NAMALWA (cell line): ENCODE results near the gene CCDC177.

ENCODE experiments used
- DNase-seq: peaks from one replicate; pipeline ENCODE4 v3.0.0-alpha.2; 2015; ENCODE audit warnings: low spot score

The CCDC177 gene

GRCh38 chr14:69528930-69529329, 45.7 kb downstream of the CCDC177 start:
- DNase-seq, result no peak

GRCh38 chr14:69528143-69528542, 46.5 kb downstream of the CCDC177 start:
- no peak for DNase-seq

GRCh38 chr14:69527635-69528034, 47.0 kb downstream of the CCDC177 start:
- no peak for DNase-seq

GRCh38 chr14:69525896-69526295, 48.8 kb downstream of the CCDC177 start:
- no peak for DNase-seq

- DNase-seq, result no peak
Measured at GRCh38 chr14:69522026-69522425, 52.6 kb downstream of the CCDC177 start.
